Breast epithelium (tissue), 4 donors: Measurements from ENCODE around the gene RIC8B. TPM values are rescaled to one million over a fixed set of nuclear protein-coding genes. Genes with fewer than 3 reads are reported as not detected.

Source experiments
- DNase-seq, 2 donors: peaks; one replicate each; pipeline ENCODE4 v3.0.0-alpha.2; 2019; ENCODE audit warnings: low spot score in 2 of 2
- H3K27ac ChIP-seq, 2 donors: fragments of 200-600 bp; sonication (generic) in 1 of 2; one replicate each; pipeline ENCODE4 v1.5.1; 2016 to 2019; ENCODE audit warnings: mild to moderate bottlenecking in 1 of 2
- H3K27me3 ChIP-seq, 2 donors: fragments of 200-600 bp; sonication (generic) in 1 of 2; one replicate each; pipeline versions ENCODE4 v1.5.1 to v1.6.0; 2017 to 2019; ENCODE audit warnings: control low read depth in 1 of 2, mild to moderate bottlenecking in 1 of 2
- H3K36me3 ChIP-seq: fragments of 200-600 bp; one replicate; pipeline ENCODE4 v1.5.1; 2019
- H3K4me1 ChIP-seq, 2 donors: fragments of 200-600 bp; sonication (generic); one replicate each; pipeline ENCODE4 v1.5.1; 2016 to 2019; ENCODE audit warnings: control low read depth in 1 of 2
- H3K4me3 ChIP-seq, 3 donors: fragments of 200-600 bp; sonication (generic); 1 replicate in 2 of 3; 2 replicates in 1 of 3; pipeline ENCODE4 v1.5.1; 2016 to 2019; ENCODE audit warnings: mild to moderate bottlenecking in 3 of 3, moderate library complexity in 2 of 3
- H3K9me3 ChIP-seq, 2 donors: fragments of 200-600 bp; sonication (generic) in 1 of 2; one replicate each; pipeline ENCODE4 v1.5.1; 2016 to 2019; ENCODE audit warnings: control low read depth in 1 of 2
- POLR2A ChIP-seq: fragments of 450-650 bp; IDR thresholded peaks from one replicate; pipeline ENCODE4 v1.6.1; 2016; ENCODE audit warnings: antibody characterized with exemption, mild to moderate bottlenecking, moderate library complexity
- POLR2AphosphoS5 ChIP-seq, 3 donors: sonication (generic); formaldehyde crosslinking; IDR thresholded peaks; one replicate each; pipeline ENCODE4 v1.6.1; 2017; ENCODE audit warnings: antibody characterized with exemption in 3 of 3
- intact Hi-C: fragments of 100-400 bp; cut with DNase I; formaldehyde crosslinking; loops from one replicate; pipeline ENCODE4 v1.15.1; 2023; ENCODE audit warnings: low total_unique reads
- total RNA-seq, 3 donors: library from RNA; depleted of rRNA; stranded (reverse); fragments of >200 nt; gene quantifications; one replicate each; pipeline ENCODE4 v1.1.0, GENCODE V29; 2016
- TF ChIP-seq, protein P1 (sequence below), 3 donors: fragments of 450-650 bp; IDR thresholded peaks; one replicate each; pipeline ENCODE4 v1.5.1; 2016 to 2017; ENCODE audit warnings: antibody characterized with exemption in 3 of 3, mild to moderate bottlenecking in 3 of 3, moderate library complexity in 3 of 3

The RIC8B gene
- total RNA-seq, 3 donors from 2014 or later: 19.0 to 23.9 (median 19.7) TPM

- H3K27ac ChIP-seq: no peak overlapping the region
- H3K36me3 ChIP-seq: no peaks in the 10 kb centered on the region
- no peak for DNase-seq
- intact Hi-C loops: no loop called here
- H3K4me3 ChIP-seq: no peak overlapping the region
- TF ChIP-seq POLR2AphosphoS5 (IDR thresholded peaks at IDR 0.05) (no peak), POLR2A (no peak)
- TF ChIP-seq, protein P1, sequence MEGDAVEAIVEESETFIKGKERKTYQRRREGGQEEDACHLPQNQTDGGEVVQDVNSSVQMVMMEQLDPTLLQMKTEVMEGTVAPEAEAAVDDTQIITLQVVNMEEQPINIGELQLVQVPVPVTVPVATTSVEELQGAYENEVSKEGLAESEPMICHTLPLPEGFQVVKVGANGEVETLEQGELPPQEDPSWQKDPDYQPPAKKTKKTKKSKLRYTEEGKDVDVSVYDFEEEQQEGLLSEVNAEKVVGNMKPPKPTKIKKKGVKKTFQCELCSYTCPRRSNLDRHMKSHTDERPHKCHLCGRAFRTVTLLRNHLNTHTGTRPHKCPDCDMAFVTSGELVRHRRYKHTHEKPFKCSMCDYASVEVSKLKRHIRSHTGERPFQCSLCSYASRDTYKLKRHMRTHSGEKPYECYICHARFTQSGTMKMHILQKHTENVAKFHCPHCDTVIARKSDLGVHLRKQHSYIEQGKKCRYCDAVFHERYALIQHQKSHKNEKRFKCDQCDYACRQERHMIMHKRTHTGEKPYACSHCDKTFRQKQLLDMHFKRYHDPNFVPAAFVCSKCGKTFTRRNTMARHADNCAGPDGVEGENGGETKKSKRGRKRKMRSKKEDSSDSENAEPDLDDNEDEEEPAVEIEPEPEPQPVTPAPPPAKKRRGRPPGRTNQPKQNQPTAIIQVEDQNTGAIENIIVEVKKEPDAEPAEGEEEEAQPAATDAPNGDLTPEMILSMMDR (IDR thresholded peaks at IDR 0.05): no peak
- no peaks in the 10 kb centered on the region for H3K4me1 ChIP-seq
- H3K27me3 ChIP-seq: no peaks in the 10 kb centered on the region
- no peaks in the 10 kb centered on the region for H3K9me3 ChIP-seq
These were observed 30.2 kb downstream of the RIC8B start for GRCh38 chr12:106804668-106805067.

DNA sequence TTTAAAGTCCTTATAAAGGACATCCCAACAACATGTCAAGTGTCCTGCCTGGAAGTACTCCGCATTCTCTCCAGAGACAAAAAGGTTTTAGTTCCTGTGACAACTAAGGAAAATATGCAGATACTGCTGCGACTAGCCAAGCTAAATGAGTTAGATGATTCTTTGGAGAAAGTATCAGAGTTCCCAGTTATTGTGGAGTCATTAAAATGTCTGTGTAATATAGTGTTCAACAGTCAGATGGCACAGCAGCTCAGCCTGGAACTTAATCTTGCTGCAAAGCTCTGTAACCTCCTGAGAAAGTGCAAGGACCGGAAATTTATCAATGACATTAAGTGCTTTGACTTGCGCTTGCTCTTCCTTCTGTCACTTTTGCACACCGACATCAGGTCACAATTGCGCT is 40.2 kb downstream of the RIC8B start:
- DNase-seq: no peak
- H3K36me3 ChIP-seq: no peaks in the 10 kb centered on the region
- no peaks in the 10 kb centered on the region for H3K4me1 ChIP-seq
- H3K27ac ChIP-seq: no peak overlapping the region
- intact Hi-C loops: no loop called here
- H3K9me3 ChIP-seq: no peaks in the 10 kb centered on the region
- no peak overlapping the region for H3K4me3 ChIP-seq
- H3K27me3 ChIP-seq: no peaks in the 10 kb centered on the region
- TF ChIP-seq, protein P1 (IDR thresholded peaks at IDR 0.05): no peak
- TF ChIP-seq POLR2A (no peak), POLR2AphosphoS5 (IDR thresholded peaks at IDR 0.05) (no peak)

GRCh38 chr12:106815741-106816140 is 41.3 kb downstream of the RIC8B start:
- Histone ChIP-seq H3K27me3 (no peaks in the 10 kb centered on the region), H3K4me3 (no peak overlapping the region), H3K4me1 (no peaks in the 10 kb centered on the region), H3K27ac (no peak overlapping the region), H3K9me3 (no peaks in the 10 kb centered on the region), H3K36me3 (no peaks in the 10 kb centered on the region)
- no peak for TF ChIP-seq POLR2AphosphoS5 (IDR thresholded peaks at IDR 0.05)
- TF ChIP-seq POLR2A: no peak
- TF ChIP-seq, protein P1 (IDR thresholded peaks at IDR 0.05): no peak
- DNase-seq: no peak
- intact Hi-C loops: no loop called here

DNA sequence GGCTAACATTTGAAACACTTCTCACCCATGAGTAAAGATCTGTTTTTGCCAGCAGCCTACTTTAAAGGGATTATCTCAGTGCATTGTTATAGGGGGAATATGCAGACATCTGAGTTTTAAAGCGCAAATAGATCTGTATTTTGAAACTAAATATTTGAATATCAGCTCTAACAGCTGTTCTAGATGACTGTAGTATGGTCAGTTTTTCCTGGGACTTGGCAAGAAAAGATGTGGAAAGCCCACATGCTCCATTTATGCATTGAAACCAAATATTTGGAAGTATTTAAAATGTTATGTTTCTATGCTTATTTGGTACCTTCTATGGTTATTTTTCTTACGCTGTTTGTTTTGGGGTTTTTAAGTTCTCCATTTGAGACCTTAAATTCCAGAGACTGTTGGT is 41.7 kb downstream of the RIC8B start:
- Histone ChIP-seq H3K36me3 (no peaks in the 10 kb centered on the region), H3K27ac (no peak overlapping the region), H3K27me3 (no peaks in the 10 kb centered on the region), H3K9me3 (no peaks in the 10 kb centered on the region), H3K4me3 (no peak overlapping the region), H3K4me1 (no peaks in the 10 kb centered on the region)
- intact Hi-C loops: no loop called here
- DNase-seq: no peak
- TF ChIP-seq, protein P1 (IDR thresholded peaks at IDR 0.05): no peak
- no peak for TF ChIP-seq POLR2AphosphoS5 (IDR thresholded peaks at IDR 0.05)
- TF ChIP-seq POLR2A: no peak

GRCh38 chr12:106819991-106820390 is 45.5 kb downstream of the RIC8B start:
- TF ChIP-seq POLR2AphosphoS5 (IDR thresholded peaks at IDR 0.05) (no peak), POLR2A (no peak)
- TF ChIP-seq, protein P1 (IDR thresholded peaks at IDR 0.05): no peak
- Histone ChIP-seq H3K4me1 (no peaks in the 10 kb centered on the region), H3K36me3 (no peaks in the 10 kb centered on the region), H3K4me3 (no peak overlapping the region), H3K9me3 (no peaks in the 10 kb centered on the region), H3K27ac (no peak overlapping the region), H3K27me3 (no peaks in the 10 kb centered on the region)
- no peak for DNase-seq
- intact Hi-C loops: no loop called here
